SK-N-MC (cell line): ENCODE measurements around the gene THADA.

Experiments used
- EZH2 ChIP-seq: fragments of 200-600 bp; sonication (generic); IDR thresholded peaks from one replicate; pipeline ENCODE4 v1.6.1; 2017; ENCODE audit warnings: antibody characterized with exemption
- FOXP2 ChIP-seq: optimal IDR thresholded peaks from 2 replicates; pipeline ENCODE3; 2011; ENCODE audit warnings: mild to moderate bottlenecking, moderate library complexity; ENCODE audit not compliant: insufficient read depth; ENCODE audit errors: extremely low read length, control extremely low read depth
- POLR2AphosphoS5 ChIP-seq: IDR thresholded peaks from 2 replicates; pipeline ENCODE4 v1.6.1; 2012; ENCODE audit warnings: mild to moderate bottlenecking, low read depth, low read length, borderline replicate concordance

GRCh38 chr2:43207553-43208300 is 388.1 kb downstream of the THADA start:
- no peak for TF ChIP-seq EZH2
- no peak for TF ChIP-seq POLR2AphosphoS5
- no peak for TF ChIP-seq FOXP2
